Skin epidermis (tissue), 12 donors: Measurements from ENCODE around the gene GPR143.

Experiments used
- H3K27ac ChIP-seq, 21 experiments: fragments of 200-600 bp; sonication (generic) in 11 of 21; one replicate each; pipeline ENCODE4 v1.5.0; 2020; ENCODE audit warnings: mild to moderate bottlenecking in 3 of 21, inconsistent platforms in 2 of 21, moderate library complexity in 2 of 21
- H3K4me3 ChIP-seq, 7 experiments: fragments of 200-600 bp; sonication (generic) in 2 of 7; one replicate each; pipeline ENCODE4 v1.5.0; 2020; ENCODE audit warnings: inconsistent platforms in 2 of 7, mild to moderate bottlenecking in 2 of 7, moderate library complexity in 1 of 7

The GPR143 gene

GRCh38 chrX:9678215-9678965 is 87.3 kb downstream of the GPR143 start:
- Histone ChIP-seq H3K4me3 (no peak overlapping the region), H3K27ac (no peak overlapping the region)

- Histone ChIP-seq H3K27ac (peak overlapping the region in 3 of 21 experiments; percentile 9 to 33 (median 10)), H3K4me3 (no peak overlapping the region)
Measured at GRCh38 chrX:9677098-9677739, 88.4 kb downstream of the GPR143 start.

GRCh38 chrX:9676738-9677097 is 88.9 kb downstream of the GPR143 start:
- peak overlapping the region in 2 of 21 experiments; percentile 10 to 33 for H3K27ac ChIP-seq
- no peak overlapping the region for H3K4me3 ChIP-seq

- Histone ChIP-seq H3K4me3 (no peak overlapping the region), H3K27ac (no peak overlapping the region)
Measured at GRCh38 chrX:9676306-9676705, 89.3 kb downstream of the GPR143 start.
